ENCODE measurements around the gene ILKAP.

Gene ILKAP

DNA sequence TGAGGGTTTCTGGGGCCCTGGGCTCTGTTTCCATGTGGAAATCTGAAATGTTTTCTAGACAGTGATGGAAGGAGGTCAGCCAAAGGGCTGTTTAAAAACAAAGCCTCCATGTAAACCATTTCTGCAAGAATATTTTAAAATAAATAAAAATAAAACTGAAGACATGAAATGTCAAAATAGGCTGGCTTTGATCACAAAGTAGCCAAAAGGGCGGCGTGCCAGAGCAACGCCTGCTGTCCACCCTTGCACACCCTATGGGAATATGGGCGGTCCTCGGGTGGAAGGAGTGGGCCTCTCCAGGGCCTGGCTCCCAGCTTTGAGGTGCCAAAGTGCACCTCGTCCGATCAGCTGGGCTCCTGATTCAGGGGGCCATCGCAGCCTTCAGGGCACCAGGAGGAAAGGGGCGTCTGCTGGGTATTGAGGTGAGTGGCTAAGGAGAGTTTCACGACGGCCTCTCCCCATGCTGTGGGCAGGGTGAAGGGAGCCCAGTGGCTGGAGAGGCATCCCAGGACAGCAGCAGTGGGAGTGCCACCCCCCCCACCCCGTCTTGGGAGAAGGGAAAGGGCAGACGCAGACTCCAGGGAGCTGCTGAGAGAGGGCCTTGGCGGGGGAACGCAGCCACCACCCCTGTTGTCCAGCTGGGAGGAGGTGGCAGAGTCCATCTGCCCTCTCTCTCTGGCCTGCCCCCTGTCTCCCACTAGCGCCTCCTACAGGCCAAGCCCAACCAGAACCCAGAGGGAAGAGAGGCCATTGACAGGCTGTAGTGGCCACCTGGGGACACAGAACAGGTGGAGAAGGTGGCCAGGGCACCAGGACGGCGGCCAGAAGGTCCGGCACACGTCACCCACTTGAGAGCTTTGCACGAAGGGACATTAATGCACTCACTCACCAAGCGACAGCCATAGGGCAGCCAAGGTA is 50.5 kb downstream of the ILKAP start:
- DNase-seq (ENCODE audit: low read depth in 2 of 2): no peak

DNA sequence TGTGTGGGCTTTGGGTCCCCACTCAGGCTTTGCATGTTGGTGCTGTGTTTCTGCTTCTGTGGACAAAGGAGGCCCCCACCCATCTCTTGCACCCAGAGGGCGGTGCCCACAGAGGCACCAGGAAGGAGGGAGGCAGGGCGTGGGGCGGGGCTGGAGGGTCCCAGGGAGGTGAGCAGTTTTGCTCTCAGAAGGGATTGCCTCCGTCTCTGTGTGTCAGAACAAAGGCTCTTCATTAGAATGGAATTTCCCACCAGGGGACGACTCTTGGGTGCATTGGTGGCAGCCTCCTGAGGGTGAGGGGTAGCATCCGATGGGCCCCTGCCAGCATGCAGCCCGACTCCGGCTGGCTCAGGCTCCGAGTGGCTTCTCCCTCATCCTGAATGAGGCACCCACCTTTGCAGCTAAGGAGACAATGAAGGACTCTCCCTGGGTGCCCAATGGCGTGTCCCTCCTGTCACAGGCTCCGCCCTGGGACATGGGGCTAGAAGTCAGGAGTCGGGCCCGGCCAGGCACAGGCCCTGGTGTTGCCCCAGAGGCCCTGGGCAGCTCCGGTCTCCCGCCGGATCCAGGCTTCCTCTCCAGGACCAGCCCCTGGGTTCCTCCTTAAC is 51.8 kb downstream of the ILKAP start:
- no peak for DNase-seq (ENCODE audit: low read depth in 2 of 2)

- no peak for DNase-seq (ENCODE audit: low read depth in 2 of 2)
Observed at GRCh38 chr2:238151205-238151604, 52.3 kb downstream of the ILKAP start.

GRCh38 chr2:238150686-238151085 is 52.8 kb downstream of the ILKAP start:
- DNase-seq (ENCODE audit: low read depth in 2 of 2): no peak

DNA sequence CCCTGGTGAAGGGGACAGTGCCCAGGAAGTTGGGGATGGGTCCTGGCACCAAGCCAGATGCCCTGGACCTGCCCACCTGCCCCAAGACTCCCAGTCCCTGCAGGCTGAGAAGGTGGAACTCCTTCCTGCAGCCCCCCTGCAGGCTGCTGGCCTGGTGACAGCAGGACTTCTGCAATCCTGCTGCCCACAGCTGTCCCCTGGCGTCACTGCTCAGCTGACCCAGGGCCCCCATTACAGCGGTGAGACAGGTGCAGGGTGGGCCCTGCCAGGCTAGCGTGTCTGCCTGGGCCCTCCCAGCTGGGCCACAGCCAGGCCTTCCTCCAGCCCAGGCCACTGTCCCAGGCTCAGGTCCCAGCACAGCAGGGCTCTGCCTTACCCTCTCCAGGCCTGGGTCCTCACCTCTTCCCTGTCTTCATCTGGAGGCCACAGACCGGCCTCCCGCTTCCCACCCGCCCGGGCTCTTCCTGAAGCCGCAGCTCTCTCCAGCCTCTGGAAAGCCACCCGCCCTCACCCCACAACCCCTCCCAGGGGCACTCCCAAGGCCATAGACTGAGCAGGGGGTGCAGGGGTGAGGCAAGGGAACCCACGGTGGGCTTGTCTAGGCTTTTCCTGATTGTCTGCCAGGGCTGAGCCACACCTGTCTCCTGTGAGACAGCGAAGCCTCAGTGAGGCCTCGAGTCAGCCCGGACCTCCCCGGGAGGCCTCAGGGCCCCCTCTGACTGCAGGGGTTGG is 53.5 kb downstream of the ILKAP start:
- no peak for DNase-seq (ENCODE audit: low read depth in 2 of 2)

DNA sequence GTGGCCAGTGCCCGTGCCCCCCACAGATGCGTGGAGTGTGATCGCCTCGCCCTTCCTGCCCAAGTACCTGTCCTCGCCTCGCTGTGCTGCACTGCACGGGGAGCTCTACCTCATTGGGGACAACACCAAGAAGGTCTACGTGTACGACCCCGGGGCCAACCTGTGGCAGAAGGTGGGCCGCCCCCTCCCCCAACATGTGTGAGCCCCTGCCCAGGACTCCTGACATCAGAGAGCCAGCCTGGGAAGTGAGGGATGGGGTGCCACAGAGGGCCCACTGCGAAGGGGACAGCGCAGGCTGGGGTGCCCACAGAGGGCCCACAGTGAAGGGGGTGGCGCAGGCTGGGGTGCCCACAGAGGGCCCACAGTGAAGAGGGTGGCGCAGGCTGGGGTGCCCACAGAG is 54.5 kb downstream of the ILKAP start:
- no peak for DNase-seq (ENCODE audit: low read depth in 2 of 2)

DNA sequence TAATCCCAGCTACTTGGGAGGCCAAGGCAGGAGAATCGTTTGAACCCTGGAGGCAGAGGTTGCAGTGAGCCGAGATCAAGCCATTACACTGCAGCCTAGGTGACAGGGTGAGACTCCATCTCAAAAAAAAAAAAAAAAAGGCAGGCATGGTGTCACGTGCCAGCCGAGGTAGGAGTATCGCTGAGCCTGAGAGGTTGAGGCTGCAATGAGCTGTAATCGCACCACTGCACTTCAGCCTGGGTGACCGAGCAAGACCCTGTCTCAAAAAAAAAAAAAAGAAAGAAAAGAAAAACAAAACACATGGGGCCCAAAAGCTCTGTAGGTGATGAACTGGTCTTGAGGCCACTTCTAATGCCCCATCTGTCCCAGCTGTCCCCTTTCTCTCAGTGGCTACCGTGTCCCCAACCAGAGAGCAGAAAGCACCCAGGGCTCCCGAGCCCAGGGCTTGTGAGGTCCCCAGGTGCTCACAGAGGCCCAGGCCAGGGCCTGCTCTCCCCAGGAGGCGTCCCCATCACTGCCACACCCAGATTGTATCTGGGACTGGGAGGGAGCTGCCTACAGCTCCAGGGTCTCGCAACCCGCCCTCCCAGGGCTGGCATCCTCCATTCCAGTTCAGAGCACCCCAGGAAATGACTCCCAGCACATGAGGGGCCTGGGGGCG is 56.5 kb downstream of the ILKAP start:
- no peak for DNase-seq (ENCODE audit: low read depth in 2 of 2)

DNA sequence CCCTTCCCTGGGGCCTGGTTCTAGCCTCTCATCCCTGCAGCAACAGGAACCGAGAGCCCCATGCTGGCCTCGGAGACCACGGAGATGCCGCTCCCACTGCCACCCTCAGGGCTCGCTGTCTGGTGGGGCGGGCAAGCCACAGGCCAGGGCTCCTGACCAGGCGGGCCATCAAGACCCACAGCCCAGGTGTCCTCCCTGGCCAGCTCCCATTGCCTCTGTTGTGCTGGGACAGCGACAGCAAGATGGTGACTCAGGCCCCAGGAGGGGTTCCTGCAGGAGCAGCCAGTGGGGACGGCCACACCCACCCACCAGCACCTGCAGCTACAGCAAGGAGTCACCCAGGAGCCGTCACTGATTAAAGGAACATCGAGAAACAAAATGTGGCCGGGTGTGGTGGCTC is 57.6 kb downstream of the ILKAP start:
- no peak for DNase-seq (ENCODE audit: low read depth in 2 of 2)

DNA sequence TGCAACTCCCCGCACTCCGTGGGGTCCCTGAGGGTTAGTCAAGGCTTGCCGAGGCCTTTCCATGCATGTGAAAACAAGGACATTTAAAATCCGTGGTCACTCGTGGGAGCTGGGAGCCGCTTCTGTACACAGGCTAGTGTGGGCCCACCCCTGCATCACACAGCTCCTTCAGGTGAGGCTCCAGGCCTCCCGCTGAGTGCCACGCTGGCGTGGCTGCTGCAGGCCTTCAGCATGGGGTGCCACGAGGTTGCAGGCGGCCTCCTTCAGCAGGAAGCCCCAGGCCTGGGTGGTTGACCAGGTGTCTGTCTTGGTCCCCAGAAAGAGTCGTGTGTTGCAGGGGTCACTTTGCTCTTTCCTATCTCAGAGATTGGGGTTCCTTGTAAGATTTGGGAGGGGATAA is 58.4 kb downstream of the ILKAP start:
- no peak for DNase-seq (ENCODE audit: low read depth in 2 of 2)

GRCh38 chr2:238144262-238144661 is 59.2 kb downstream of the ILKAP start:
- no peak for DNase-seq (ENCODE audit: low read depth in 2 of 2)

- DNase-seq (ENCODE audit: low read depth in 2 of 2): no peak
Observed at GRCh38 chr2:238143239-238143951, 60.1 kb downstream of the ILKAP start.

GRCh38 chr2:238142382-238143205 is 60.9 kb downstream of the ILKAP start:
- no peak for DNase-seq (ENCODE audit: low read depth in 2 of 2)

- DNase-seq (ENCODE audit: low read depth in 2 of 2): no peak
Observed at GRCh38 chr2:238141541-238142318, 61.8 kb downstream of the ILKAP start.

GRCh38 chr2:238140721-238141540 is 62.6 kb downstream of the ILKAP start:
- DNase-seq (ENCODE audit: low read depth in 2 of 2): no peak

GRCh38 chr2:238140040-238140439 is 63.5 kb downstream of the ILKAP start:
- no peak for DNase-seq (ENCODE audit: low read depth in 2 of 2)

GRCh38 chr2:238139196-238140039 is 64.1 kb downstream of the ILKAP start:
- peak in 1 of 2 donors; percentile 29 for DNase-seq (ENCODE audit: low read depth in 2 of 2)

DNA sequence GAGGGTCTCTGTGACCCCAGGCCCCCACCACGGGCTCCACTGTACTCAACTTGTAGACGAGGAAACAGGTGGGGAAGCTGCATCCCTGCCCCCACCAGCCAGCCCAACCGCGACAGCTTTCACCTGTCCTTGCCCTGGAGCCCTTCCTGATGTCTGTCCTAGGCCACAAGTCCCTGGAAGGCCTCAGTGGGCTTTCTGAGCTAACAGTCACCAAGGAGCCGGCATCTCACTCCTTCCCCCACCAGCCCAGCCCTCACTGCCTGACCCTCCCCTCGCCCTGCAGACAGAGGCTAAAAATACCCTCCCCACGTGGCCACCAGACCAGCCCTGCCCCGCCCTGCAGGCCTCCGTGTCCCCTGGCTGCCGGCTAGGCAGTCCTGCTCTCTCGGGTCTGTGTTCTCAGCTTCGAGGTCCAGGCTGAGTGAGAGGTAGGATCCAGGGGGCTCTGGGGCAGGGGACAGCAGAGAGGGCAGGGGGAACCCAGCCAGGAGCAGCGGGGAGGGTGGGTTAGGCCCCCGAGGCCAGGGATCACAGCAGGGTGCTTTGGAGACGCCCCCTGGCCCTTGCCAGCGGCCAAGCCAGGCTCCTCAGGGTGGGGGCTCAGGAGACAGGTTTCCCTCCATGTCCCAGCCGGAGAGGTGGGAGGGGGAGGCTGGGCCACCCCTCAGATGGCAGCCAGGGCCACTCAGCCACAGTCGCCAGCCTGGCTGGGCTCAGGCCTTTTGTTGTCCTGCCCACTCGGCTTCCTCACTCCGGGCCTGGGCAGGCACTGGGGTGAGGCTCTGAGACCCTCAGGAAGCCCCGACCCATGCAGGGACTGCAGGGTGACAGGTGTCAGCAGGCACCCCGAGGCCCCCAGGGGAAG is 64.9 kb downstream of the ILKAP start, which contains the start of gene KLHL30:
TSS of gene KLHL30 (plus strand) at position 338 of the 865 bp plus-strand sequence. CDS start 2,087 bp downstream, outside the sequence.
- DNase-seq (ENCODE audit: low read depth in 2 of 2): no peak
